ENCODE measurements around the gene GPR78.
"Not testable (repeated sequence)": the region's sequence is repeated elsewhere in the genome, so short reads cannot be mapped to it uniquely, and the experiment has no call there.

GPR78 gene

GRCh38 chr4:8615921-8616787, 36.0 kb downstream of the GPR78 start:
- no peak for TF ChIP-seq CTCF (IDR thresholded peaks at IDR 0.05; ENCODE audit: borderline replicate concordance, control extremely low read depth, extremely low read depth, insufficient read depth, missing control alignments)
- no peak for DNase-seq (ENCODE audit: low spot score)
- in situ Hi-C loops (cut with MboI; ENCODE audit: low sequenced_read_pairs, unreplicated experiment) = loop anchor here (25.0 kb wide), 1 partner anchor 296 kb away; no protein-coding TSS in a partner anchor

GRCh38 chr4:8616831-8617230, 36.6 kb downstream of the GPR78 start:
- in situ Hi-C loops (cut with MboI; ENCODE audit: low sequenced_read_pairs, unreplicated experiment) = loop anchor here (25.0 kb wide), 1 partner anchor 295 kb away; no protein-coding TSS in a partner anchor
- no peak for DNase-seq (ENCODE audit: low spot score)
- TF ChIP-seq CTCF (IDR thresholded peaks at IDR 0.05; ENCODE audit: borderline replicate concordance, control extremely low read depth, extremely low read depth, insufficient read depth, missing control alignments) = no peak

- TF ChIP-seq CTCF (IDR thresholded peaks at IDR 0.05; ENCODE audit: borderline replicate concordance, control extremely low read depth, extremely low read depth, insufficient read depth, missing control alignments) = no peak
- no peak for DNase-seq (ENCODE audit: low spot score)
- in situ Hi-C loops (cut with MboI; ENCODE audit: low sequenced_read_pairs, unreplicated experiment) = loop anchor here (25.0 kb wide), 1 partner anchor 295 kb away; no protein-coding TSS in a partner anchor
Observed at GRCh38 chr4:8617486-8618040, 37.4 kb downstream of the GPR78 start.

GRCh38 chr4:8618421-8618820, 38.2 kb downstream of the GPR78 start:
- in situ Hi-C loops (cut with MboI; ENCODE audit: low sequenced_read_pairs, unreplicated experiment) = loop anchor here (25.0 kb wide), 1 partner anchor 294 kb away; no protein-coding TSS in a partner anchor
- TF ChIP-seq CTCF (IDR thresholded peaks at IDR 0.05; ENCODE audit: borderline replicate concordance, control extremely low read depth, extremely low read depth, insufficient read depth, missing control alignments) = no peak

GRCh38 chr4:8618961-8619720, 38.9 kb downstream of the GPR78 start:
- in situ Hi-C loops (cut with MboI; ENCODE audit: low sequenced_read_pairs, unreplicated experiment) = loop anchor here (25.0 kb wide), 1 partner anchor 293 kb away; no protein-coding TSS in a partner anchor
- no peak for TF ChIP-seq CTCF (IDR thresholded peaks at IDR 0.05; ENCODE audit: borderline replicate concordance, control extremely low read depth, extremely low read depth, insufficient read depth, missing control alignments)
- no peak for DNase-seq (ENCODE audit: low spot score)

More at GRCh38 chr4:8618421-8618820, 38.2 kb downstream of the GPR78 start:
- DNase-seq (ENCODE audit: low spot score) = no peak

GRCh38 chr4:8621135-8621534, 40.9 kb downstream of the GPR78 start:
- in situ Hi-C loops (cut with MboI; ENCODE audit: low sequenced_read_pairs, unreplicated experiment) = loop anchor here (25.0 kb wide), 1 partner anchor 291 kb away; no protein-coding TSS in a partner anchor
- DNase-seq (ENCODE audit: low spot score) = not testable (repeated sequence)

GRCh38 chr4:8624601-8625272, 44.5 kb downstream of the GPR78 start:
- in situ Hi-C loops (cut with MboI; ENCODE audit: low sequenced_read_pairs, unreplicated experiment) = loop anchor here (25.0 kb wide), 1 partner anchor 288 kb away; no protein-coding TSS in a partner anchor
- DNase-seq (ENCODE audit: low spot score) = not testable (repeated sequence)

GRCh38 chr4:8630240-8630905, 50.2 kb downstream of the GPR78 start:
- DNase-seq (ENCODE audit: low spot score); in situ Hi-C loops (cut with MboI; ENCODE audit: low sequenced_read_pairs, unreplicated experiment): not testable (repeated sequence)

- DNase-seq (ENCODE audit: low spot score); in situ Hi-C loops (cut with MboI; ENCODE audit: low sequenced_read_pairs, unreplicated experiment): not testable (repeated sequence)
Observed at GRCh38 chr4:8631896-8632295, 51.7 kb downstream of the GPR78 start.

- DNase-seq (ENCODE audit: low spot score); in situ Hi-C loops (cut with MboI; ENCODE audit: low sequenced_read_pairs, unreplicated experiment): not testable (repeated sequence)
Observed at GRCh38 chr4:8634773-8635172, 54.6 kb downstream of the GPR78 start.
